ENCODE measurements around the gene AANAT.

DNA sequence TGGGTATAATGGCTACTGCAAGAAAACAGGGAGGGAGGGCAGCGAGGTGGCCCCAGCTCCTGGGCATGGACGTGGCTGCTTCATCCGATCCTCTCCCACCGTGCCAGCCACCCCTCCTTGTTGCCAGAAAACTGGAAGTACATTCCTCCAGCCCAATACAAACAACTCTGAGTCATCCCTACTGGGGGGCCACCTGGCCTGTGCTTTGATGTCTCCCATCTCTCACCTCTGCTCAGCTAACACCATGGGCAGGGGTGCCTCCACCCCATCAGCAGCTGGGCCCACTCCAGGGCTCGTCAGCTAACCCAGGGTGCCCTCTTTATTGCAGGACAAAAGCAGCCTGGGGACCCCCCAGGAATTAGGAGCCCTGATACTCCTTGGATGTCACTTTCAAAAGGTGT is 31.9 kb downstream of the AANAT start:
- TF ChIP-seq CTCF (conservative IDR thresholded peaks at IDR 0.05; ENCODE audit: low read length): no peak
- TF ChIP-seq EZH2phosphoT487 (IDR thresholded peaks at IDR 0.05; ENCODE audit: borderline replicate concordance, low read depth, low read length): no peak

Data from OCI-LY7 (cell line).